Activated CD8-positive, alpha-beta T cell treated with anti-CD3 and anti-CD28 coated beads for 36 hours (primary cell): ENCODE results near the gene KRTAP9-4. TPM values are rescaled to one million over a fixed set of nuclear protein-coding genes. Genes with fewer than 3 reads are reported as not detected.
"Not testable (repeated sequence)": the region's sequence is repeated elsewhere in the genome, so short reads cannot be mapped to it uniquely, and the experiment has no call there.

Experiments used
- ATAC-seq: fragments of 200-7000 bp; cut with Tn5 transposase; one replicate; pipeline ENCODE4 v1.10.0; 2021; ENCODE audit warnings: mild to moderate bottlenecking, moderate library complexity
- CTCF ChIA-PET: fragments of 350-600 bp; sonication (Branson Sonifier 250); formaldehyde crosslinking; loops from one replicate; lab custom pipeline; 2021; ENCODE audit warnings: antibody characterized with exemption; lab: Charles Lee
- POLR2A ChIA-PET: fragments of 350-600 bp; sonication (Branson Sonifier 250); formaldehyde crosslinking; loops from one replicate; lab custom pipeline; 2021; ENCODE audit warnings: antibody characterized with exemption; lab: Charles Lee
- DNase-seq: peaks from one replicate; pipeline ENCODE4 v3.0.0-alpha.2; 2020
- H3K27ac Mint-ChIP-seq: one replicate; pipeline ENCODE4 v1.8.0; 2021; ENCODE audit warnings: mild to moderate bottlenecking, mixed read lengths
- H3K27me3 Mint-ChIP-seq: one replicate; pipeline ENCODE4 v1.8.0; 2021; ENCODE audit warnings: mixed read lengths
- H3K36me3 Mint-ChIP-seq: one replicate; pipeline ENCODE4 v1.8.0; 2021; ENCODE audit warnings: low read depth, mixed read lengths
- H3K4me1 Mint-ChIP-seq: one replicate; pipeline ENCODE4 v1.8.0; 2021; ENCODE audit warnings: low read depth, mixed read lengths
- H3K4me3 Mint-ChIP-seq: one replicate; pipeline ENCODE4 v1.8.0; 2021; ENCODE audit warnings: mild to moderate bottlenecking, moderate library complexity, mixed read lengths
- H3K9me3 Mint-ChIP-seq: one replicate; pipeline ENCODE4 v1.8.0; 2021; ENCODE audit warnings: mixed read lengths
- intact Hi-C: fragments of 100-400 bp; cut with micrococcal nuclease; formaldehyde crosslinking; loops from one replicate; pipeline ENCODE4 v1.10.0; 2022
- total RNA-seq, 2 experiments: library from RNA; stranded (reverse); gene quantifications; one replicate each; pipeline ENCODE4 v1.2.3, GENCODE V29; 2021
- TF ChIP-seq, protein P1 (sequence below): fragments of 200-600 bp; IDR thresholded peaks from one replicate; pipeline ENCODE4 v1.8.0; 2022; ENCODE audit warnings: antibody characterized with exemption, mild to moderate bottlenecking

Gene KRTAP9-4
- total RNA-seq, 2 experiments from 2014 or later, result not detected

DNA sequence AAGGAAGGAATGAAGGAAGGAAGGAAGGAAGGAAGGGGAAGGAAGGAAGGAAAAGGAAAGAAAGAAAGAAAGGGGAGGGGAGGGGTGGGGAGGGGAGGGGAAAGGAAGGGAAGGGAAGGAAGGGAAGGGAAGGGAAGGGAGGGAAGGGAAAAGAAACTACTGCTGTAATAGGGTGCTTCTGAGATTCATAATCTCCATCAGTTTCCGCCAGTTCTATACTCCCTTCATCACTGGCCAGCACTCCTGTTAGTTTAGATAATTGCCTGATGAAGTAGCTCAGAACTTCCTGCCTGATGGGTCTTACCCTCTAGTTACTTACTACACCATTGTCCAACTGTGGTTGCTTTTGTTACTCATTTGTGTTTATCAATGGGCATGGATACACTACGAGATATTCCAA is 13.7 kb downstream of the KRTAP9-4 start:
- H3K4me1 Mint-ChIP-seq, result peaks cover 7% of the 10 kb centered on the region
- H3K9me3 Mint-ChIP-seq, result no peaks in the 10 kb centered on the region
- no peak overlapping the region for H3K4me3 Mint-ChIP-seq
- no peak overlapping the region for H3K27ac Mint-ChIP-seq
- TF ChIP-seq, protein P1, sequence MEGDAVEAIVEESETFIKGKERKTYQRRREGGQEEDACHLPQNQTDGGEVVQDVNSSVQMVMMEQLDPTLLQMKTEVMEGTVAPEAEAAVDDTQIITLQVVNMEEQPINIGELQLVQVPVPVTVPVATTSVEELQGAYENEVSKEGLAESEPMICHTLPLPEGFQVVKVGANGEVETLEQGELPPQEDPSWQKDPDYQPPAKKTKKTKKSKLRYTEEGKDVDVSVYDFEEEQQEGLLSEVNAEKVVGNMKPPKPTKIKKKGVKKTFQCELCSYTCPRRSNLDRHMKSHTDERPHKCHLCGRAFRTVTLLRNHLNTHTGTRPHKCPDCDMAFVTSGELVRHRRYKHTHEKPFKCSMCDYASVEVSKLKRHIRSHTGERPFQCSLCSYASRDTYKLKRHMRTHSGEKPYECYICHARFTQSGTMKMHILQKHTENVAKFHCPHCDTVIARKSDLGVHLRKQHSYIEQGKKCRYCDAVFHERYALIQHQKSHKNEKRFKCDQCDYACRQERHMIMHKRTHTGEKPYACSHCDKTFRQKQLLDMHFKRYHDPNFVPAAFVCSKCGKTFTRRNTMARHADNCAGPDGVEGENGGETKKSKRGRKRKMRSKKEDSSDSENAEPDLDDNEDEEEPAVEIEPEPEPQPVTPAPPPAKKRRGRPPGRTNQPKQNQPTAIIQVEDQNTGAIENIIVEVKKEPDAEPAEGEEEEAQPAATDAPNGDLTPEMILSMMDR, result no peak
- DNase-seq (no peak), ATAC-seq (no peak)
- CTCF ChIA-PET, result no interaction called here
- POLR2A ChIA-PET, result no interaction called here
- H3K27me3 Mint-ChIP-seq, result no peaks in the 10 kb centered on the region
- no peaks in the 10 kb centered on the region for H3K36me3 Mint-ChIP-seq
- intact Hi-C loops, result no loop called here

DNA sequence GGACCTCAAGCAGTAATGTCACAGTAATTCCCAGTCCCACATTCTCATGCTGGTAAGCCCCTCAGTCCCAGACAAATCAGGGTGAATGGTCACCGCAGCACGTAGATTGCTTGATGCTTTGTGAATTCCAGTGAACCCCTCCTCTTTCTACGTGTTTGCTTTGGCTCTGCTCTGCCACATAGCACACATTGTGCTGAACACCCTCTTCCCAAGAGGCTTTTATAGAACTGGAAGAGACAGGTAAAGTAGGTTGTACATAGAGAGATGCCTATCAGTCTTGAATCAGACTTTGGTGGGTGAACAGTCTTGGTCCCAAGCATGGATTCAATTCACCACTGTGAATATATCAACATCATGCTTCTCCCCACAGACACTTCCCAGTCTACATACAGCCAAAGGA is 15.1 kb downstream of the KRTAP9-4 start:
- Mint-ChIP-seq H3K27me3 (no peaks in the 10 kb centered on the region), H3K36me3 (no peaks in the 10 kb centered on the region), H3K4me1 (peaks cover 7% of the 10 kb centered on the region), H3K9me3 (no peaks in the 10 kb centered on the region), H3K4me3 (no peak overlapping the region), H3K27ac (no peak overlapping the region)
- TF ChIP-seq, protein P1, result no peak
- intact Hi-C loops, result no loop called here
- DNase-seq, result no peak
- POLR2A ChIA-PET, result no interaction called here
- no peak for ATAC-seq
- CTCF ChIA-PET, result no interaction called here

DNA sequence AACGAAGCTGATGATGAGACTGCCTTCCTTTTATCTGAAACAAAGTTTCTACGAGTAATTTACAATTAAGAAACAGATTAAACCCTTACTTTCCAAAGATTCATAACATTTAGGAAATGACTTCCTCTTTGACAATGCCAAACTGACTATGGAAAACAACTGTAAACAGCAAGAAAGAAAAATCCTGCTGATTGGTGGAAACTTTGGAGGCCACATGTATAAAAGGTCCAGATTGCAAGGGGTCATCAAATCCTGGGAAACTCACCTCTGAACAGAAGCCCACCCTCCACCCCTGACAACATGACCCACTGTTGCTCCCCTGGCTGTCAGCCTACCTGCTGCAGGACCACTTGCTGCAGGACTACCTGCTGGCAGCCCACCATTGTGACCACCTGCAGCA is 15.6 kb downstream of the KRTAP9-4 start, which contains the start of gene KRTAP9-6:
KRTAP9-6 (plus strand) TSS at position 301 of the 400 bp plus-strand sequence; CDS start at position 301, 0 bp downstream.
- H3K27me3 Mint-ChIP-seq, result no peaks in the 10 kb centered on the region
- H3K27ac Mint-ChIP-seq, result no peak within 1 kb of the TSS
- no peaks in the 10 kb centered on the region for H3K36me3 Mint-ChIP-seq
- H3K4me1 Mint-ChIP-seq, result peaks cover 7% of the 10 kb centered on the region
- ChIA-PET CTCF (no interaction called here), POLR2A (no interaction called here)
- TF ChIP-seq, protein P1, result no peak
- no peak within 1 kb of the TSS for H3K4me3 Mint-ChIP-seq
- no peak for DNase-seq
- no peak for ATAC-seq
- no peaks in the 10 kb centered on the region for H3K9me3 Mint-ChIP-seq
- intact Hi-C loops, result no loop called here

DNA sequence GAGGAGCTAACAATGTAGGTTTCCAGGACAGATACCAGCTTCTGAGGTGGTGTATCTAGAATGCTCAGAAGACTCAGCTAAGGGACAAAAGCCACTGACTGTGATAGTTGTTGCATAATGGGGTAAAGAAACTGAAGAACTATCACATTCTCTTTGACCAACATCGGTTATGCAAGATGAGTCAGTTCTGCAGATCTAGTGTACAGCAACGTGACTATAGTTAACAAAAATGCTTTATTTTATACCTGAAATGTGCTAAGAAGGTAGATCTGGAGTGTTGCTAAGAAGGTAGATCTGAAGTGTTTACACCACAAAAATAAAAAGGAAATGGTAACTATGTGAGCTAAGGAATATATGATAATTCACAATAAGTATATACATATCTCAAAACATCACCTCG is 18.2 kb downstream of the KRTAP9-4 start:
- ChIA-PET POLR2A (no interaction called here), CTCF (no interaction called here)
- H3K9me3 Mint-ChIP-seq, result no peaks in the 10 kb centered on the region
- H3K27me3 Mint-ChIP-seq, result no peaks in the 10 kb centered on the region
- H3K27ac Mint-ChIP-seq, result no peak overlapping the region
- H3K4me3 Mint-ChIP-seq, result no peak overlapping the region
- ATAC-seq, result no peak
- intact Hi-C loops, result no loop called here
- DNase-seq, result no peak
- H3K36me3 Mint-ChIP-seq, result no peaks in the 10 kb centered on the region
- H3K4me1 Mint-ChIP-seq, result peaks cover 2% of the 10 kb centered on the region
- TF ChIP-seq, protein P1, result no peak

DNA sequence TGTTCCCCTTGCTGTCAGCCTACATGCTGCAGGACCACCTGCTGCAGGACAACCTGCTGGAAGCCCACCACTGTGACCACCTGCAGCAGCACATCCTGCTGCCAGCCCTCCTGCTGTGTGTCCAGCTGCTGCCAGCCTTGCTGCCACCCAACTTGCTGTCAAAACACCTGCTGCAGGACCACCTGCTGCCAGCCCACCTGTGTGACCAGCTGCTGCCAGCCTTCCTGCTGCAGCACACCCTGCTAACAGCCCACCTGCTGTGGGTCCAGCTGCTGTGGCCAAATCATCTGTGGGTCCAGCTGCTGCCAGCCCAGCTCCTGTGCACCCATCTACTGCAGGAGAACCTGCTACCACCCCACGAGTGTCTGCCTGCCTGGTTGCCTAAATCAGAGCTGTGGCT is 21.8 kb downstream of the KRTAP9-4 start:
- DNase-seq, H3K4me1 Mint-ChIP-seq, POLR2A ChIA-PET, CTCF ChIA-PET, H3K4me3 Mint-ChIP-seq, H3K27me3 Mint-ChIP-seq, H3K36me3 Mint-ChIP-seq, H3K27ac Mint-ChIP-seq, intact Hi-C loops, ATAC-seq, H3K9me3 Mint-ChIP-seq: not testable (repeated sequence)

DNA sequence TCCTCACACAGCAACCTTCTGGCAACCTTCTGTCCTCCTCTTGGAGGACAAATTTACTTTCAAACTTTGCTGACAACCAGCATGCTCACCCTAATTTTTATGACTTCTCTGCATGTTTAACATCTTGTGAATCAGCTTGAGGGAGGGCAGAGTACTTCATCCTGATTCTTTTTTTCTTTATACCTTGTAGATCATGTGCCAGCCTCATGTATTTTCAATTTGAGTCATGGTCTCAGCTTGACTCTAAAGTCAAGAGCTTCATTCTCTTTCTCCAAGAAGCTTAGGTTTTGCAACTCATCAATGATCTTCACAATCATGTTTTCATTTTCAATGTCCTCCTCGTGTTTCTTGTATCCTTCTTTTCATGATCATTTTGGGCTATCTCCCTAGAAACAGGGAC is 22.4 kb downstream of the KRTAP9-4 start:
- TF ChIP-seq, protein P1, result no peak
- intact Hi-C loops, result no loop called here
- H3K4me3 Mint-ChIP-seq, result no peak overlapping the region
- peaks cover 6% of the 10 kb centered on the region for H3K27me3 Mint-ChIP-seq
- H3K4me1 Mint-ChIP-seq, result no peaks in the 10 kb centered on the region
- H3K27ac Mint-ChIP-seq, result no peak overlapping the region
- POLR2A ChIA-PET, result no interaction called here
- H3K36me3 Mint-ChIP-seq, result no peaks in the 10 kb centered on the region
- H3K9me3 Mint-ChIP-seq, result no peaks in the 10 kb centered on the region
- ATAC-seq (no peak), DNase-seq (no peak)
- CTCF ChIA-PET, result no interaction called here

DNA sequence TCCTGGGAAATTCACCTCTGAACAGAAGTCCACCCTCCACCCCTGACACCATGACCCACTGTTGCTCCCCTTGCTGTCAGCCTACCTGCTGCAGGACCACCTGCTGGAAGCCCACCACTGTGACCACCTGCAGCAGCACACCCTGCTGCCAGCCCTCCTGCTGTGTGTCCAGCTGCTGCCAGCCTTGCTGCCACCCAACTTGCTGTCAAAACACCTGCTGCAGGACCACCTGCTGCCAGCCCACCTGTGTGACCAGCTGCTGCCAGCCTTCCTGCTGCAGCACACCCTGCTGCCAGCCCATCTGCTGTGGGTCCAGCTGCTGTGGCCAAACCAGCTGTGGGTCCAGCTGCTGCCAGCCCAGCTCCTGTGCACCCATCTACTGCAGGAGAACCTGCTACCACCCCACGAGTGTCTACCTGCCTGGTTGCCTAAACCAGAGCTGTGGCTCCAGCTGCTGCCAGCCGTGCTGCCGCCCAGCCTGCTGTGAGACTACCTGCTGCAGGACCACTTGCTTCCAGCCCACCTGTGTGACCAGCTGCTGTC is 26.2 kb downstream of the KRTAP9-4 start, which contains the start of gene KRTAP9-7:
KRTAP9-7 (plus strand) TSS at position 51 of the 543 bp plus-strand sequence; CDS start at position 51, 0 bp downstream.
- ATAC-seq, intact Hi-C loops, CTCF ChIA-PET, H3K4me3 Mint-ChIP-seq, H3K27me3 Mint-ChIP-seq, POLR2A ChIA-PET, H3K36me3 Mint-ChIP-seq, H3K4me1 Mint-ChIP-seq, H3K9me3 Mint-ChIP-seq, DNase-seq, H3K27ac Mint-ChIP-seq: not testable (repeated sequence)
